IgD-negative memory B cell (primary cell): ENCODE data around the gene C21orf58. TPM values are rescaled to one million over a fixed set of nuclear protein-coding genes. Genes with fewer than 3 reads are reported as not detected.

ENCODE experiments used
- H3K27ac Mint-ChIP-seq, 3 donors: one replicate each; pipeline ENCODE4 v1.8.0; 2020 to 2022; ENCODE audit warnings: mild to moderate bottlenecking in 3 of 3, mixed read lengths in 3 of 3, moderate library complexity in 1 of 3
- H3K27me3 Mint-ChIP-seq: one replicate; pipeline ENCODE4 v1.8.0; 2021; ENCODE audit warnings: mixed read lengths
- H3K36me3 Mint-ChIP-seq: one replicate; pipeline ENCODE4 v1.8.0; 2020; ENCODE audit warnings: mild to moderate bottlenecking, mixed read lengths
- H3K4me1 Mint-ChIP-seq, 3 donors: one replicate each; pipeline ENCODE4 v1.8.0; 2020 to 2022; ENCODE audit warnings: mixed read lengths in 3 of 3, mild to moderate bottlenecking in 1 of 3
- H3K4me3 Mint-ChIP-seq, 4 donors: one replicate each; pipeline ENCODE4 v1.8.0; 2020 to 2022; ENCODE audit warnings: mild to moderate bottlenecking in 4 of 4, mixed read lengths in 4 of 4, moderate library complexity in 3 of 4
- H3K9me3 Mint-ChIP-seq, 3 donors: one replicate each; pipeline ENCODE4 v1.8.0; 2020 to 2021; ENCODE audit warnings: mixed read lengths in 3 of 3, mild to moderate bottlenecking in 1 of 3
- polyA plus RNA-seq: library from polyadenylated mRNA; unstranded; fragments of 300-500 nt; fragmentation: Illumina TruSeq; gene quantifications from one replicate; pipeline ENCODE4 v1.2.3, GENCODE V29; 2021

The C21orf58 gene
- polyA plus RNA-seq, 1 donor from 2014 or later: 1.3 TPM

GRCh38 chr21:46347203-46347550 is 23.5 kb upstream of the C21orf58 start:
- H3K9me3 Mint-ChIP-seq: no peaks in the 10 kb centered on the region
- peaks cover 18% of the 10 kb centered on the region for H3K36me3 Mint-ChIP-seq
- peaks cover 2 to 6% (median 5%) of the 10 kb centered on the region in 3 donors for H3K4me1 Mint-ChIP-seq
- H3K4me3 Mint-ChIP-seq: peak overlapping the region in 1 of 4 donors; percentile 73
- H3K27ac Mint-ChIP-seq: no peak overlapping the region
- no peaks in the 10 kb centered on the region for H3K27me3 Mint-ChIP-seq

GRCh38 chr21:46346296-46347202 is 22.9 kb upstream of the C21orf58 start:
- Mint-ChIP-seq H3K4me1 (peaks cover 2 to 6% (median 5%) of the 10 kb centered on the region in 3 donors), H3K36me3 (peaks cover 19% of the 10 kb centered on the region), H3K4me3 (no peak overlapping the region), H3K27ac (peak overlapping the region in 1 of 3 donors; percentile 61), H3K9me3 (no peaks in the 10 kb centered on the region), H3K27me3 (no peaks in the 10 kb centered on the region)

GRCh38 chr21:46345861-46346260 is 22.2 kb upstream of the C21orf58 start:
- Mint-ChIP-seq H3K4me1 (peaks cover 2 to 8% (median 5%) of the 10 kb centered on the region in 3 donors), H3K9me3 (no peaks in the 10 kb centered on the region), H3K27ac (no peak overlapping the region), H3K4me3 (no peak overlapping the region), H3K27me3 (no peaks in the 10 kb centered on the region), H3K36me3 (peaks cover 19% of the 10 kb centered on the region)

GRCh38 chr21:46344219-46344915 is 20.7 kb upstream of the C21orf58 start:
- Mint-ChIP-seq H3K36me3 (peaks cover 16% of the 10 kb centered on the region), H3K4me1 (peaks cover 2 to 8% (median 5%) of the 10 kb centered on the region in 3 donors), H3K27ac (no peak overlapping the region), H3K9me3 (no peaks in the 10 kb centered on the region), H3K4me3 (peak overlapping the region in 1 of 4 donors; percentile 12), H3K27me3 (no peaks in the 10 kb centered on the region)

GRCh38 chr21:46340998-46341397 is 17.3 kb upstream of the C21orf58 start:
- H3K27me3 Mint-ChIP-seq: no peaks in the 10 kb centered on the region
- no peak overlapping the region for H3K27ac Mint-ChIP-seq
- H3K4me1 Mint-ChIP-seq: peaks cover 2 to 7% (median 5%) of the 10 kb centered on the region in 3 donors
- peaks cover 16% of the 10 kb centered on the region for H3K36me3 Mint-ChIP-seq
- no peak overlapping the region for H3K4me3 Mint-ChIP-seq
- no peaks in the 10 kb centered on the region for H3K9me3 Mint-ChIP-seq

GRCh38 chr21:46336603-46337002 is 12.9 kb upstream of the C21orf58 start:
- Mint-ChIP-seq H3K9me3 (no peaks in the 10 kb centered on the region), H3K27me3 (no peaks in the 10 kb centered on the region), H3K4me3 (no peak overlapping the region), H3K27ac (no peak overlapping the region), H3K36me3 (peaks cover 10% of the 10 kb centered on the region), H3K4me1 (peaks cover 0 to 8% (median 1%) of the 10 kb centered on the region in 3 donors)

GRCh38 chr21:46334351-46335140 is 10.9 kb upstream of the C21orf58 start:
- peaks cover 11% of the 10 kb centered on the region for H3K36me3 Mint-ChIP-seq
- H3K27ac Mint-ChIP-seq: no peak overlapping the region
- no peaks in the 10 kb centered on the region for H3K9me3 Mint-ChIP-seq
- H3K4me3 Mint-ChIP-seq: no peak overlapping the region
- peaks cover 0 to 5% (median 3%) of the 10 kb centered on the region in 3 donors for H3K4me1 Mint-ChIP-seq
- H3K27me3 Mint-ChIP-seq: no peaks in the 10 kb centered on the region

GRCh38 chr21:46329796-46330195 is 6.1 kb upstream of the C21orf58 start:
- Mint-ChIP-seq H3K36me3 (peaks cover 5% of the 10 kb centered on the region), H3K27me3 (no peaks in the 10 kb centered on the region), H3K9me3 (no peaks in the 10 kb centered on the region), H3K4me1 (peaks cover 10 to 13% (median 11%) of the 10 kb centered on the region in 3 donors), H3K4me3 (no peak overlapping the region), H3K27ac (peak overlapping the region in 1 of 3 donors; percentile 57)

GRCh38 chr21:46328151-46328550 is 4.5 kb upstream of the C21orf58 start:
- peak overlapping the region in 1 of 4 donors; percentile 43 for H3K4me3 Mint-ChIP-seq
- no peaks in the 10 kb centered on the region for H3K9me3 Mint-ChIP-seq
- H3K36me3 Mint-ChIP-seq: peaks cover 5% of the 10 kb centered on the region
- peaks cover 10 to 14% (median 12%) of the 10 kb centered on the region in 3 donors for H3K4me1 Mint-ChIP-seq
- H3K27ac Mint-ChIP-seq: no peak overlapping the region
- no peaks in the 10 kb centered on the region for H3K27me3 Mint-ChIP-seq

GRCh38 chr21:46327711-46328110 is 4.0 kb upstream of the C21orf58 start:
- peak overlapping the region in 1 of 4 donors; percentile 14 for H3K4me3 Mint-ChIP-seq

GRCh38 chr21:46326110-46326703 is 2.5 kb upstream of the C21orf58 start:
- peaks cover 5% of the 10 kb centered on the region for H3K36me3 Mint-ChIP-seq
- H3K4me1 Mint-ChIP-seq: peaks cover 10 to 22% (median 18%) of the 10 kb centered on the region in 3 donors
- H3K27me3 Mint-ChIP-seq: no peaks in the 10 kb centered on the region
- peak overlapping the region in 1 of 3 donors; percentile 93 for H3K27ac Mint-ChIP-seq
- peak overlapping the region in 3 of 4 donors; percentile 90 to 98 (median 97) for H3K4me3 Mint-ChIP-seq
- H3K9me3 Mint-ChIP-seq: no peaks in the 10 kb centered on the region

More at GRCh38 chr21:46327711-46328110, 4.0 kb upstream of the C21orf58 start:
- Mint-ChIP-seq H3K27ac (no peak overlapping the region), H3K27me3 (no peaks in the 10 kb centered on the region), H3K9me3 (no peaks in the 10 kb centered on the region), H3K36me3 (peaks cover 5% of the 10 kb centered on the region), H3K4me1 (peaks cover 10 to 16% (median 14%) of the 10 kb centered on the region in 3 donors)

GRCh38 chr21:46325073-46325912 is 1.6 kb upstream of the C21orf58 start:
- Mint-ChIP-seq H3K4me1 (peaks cover 16 to 25% (median 24%) of the 10 kb centered on the region in 3 donors), H3K27ac (peak overlapping the region in 2 of 3 donors; percentile 90 to 93), H3K4me3 (peak overlapping the region; percentile 82 to 98 (median 98)), H3K36me3 (peaks cover 5% of the 10 kb centered on the region), H3K9me3 (no peaks in the 10 kb centered on the region), H3K27me3 (no peaks in the 10 kb centered on the region)

- Mint-ChIP-seq H3K36me3 (peaks cover 5% of the 10 kb centered on the region), H3K9me3 (no peaks in the 10 kb centered on the region), H3K4me3 (peak overlapping the region; percentile 95 to 98 (median 98)), H3K4me1 (peaks cover 17 to 25% (median 24%) of the 10 kb centered on the region in 3 donors), H3K27ac (peak overlapping the region; percentile 96 to 99 (median 98)), H3K27me3 (no peaks in the 10 kb centered on the region)
Measured at GRCh38 chr21:46324390-46325072, 861 bp upstream of the C21orf58 start.
